ENCODE measurements around the gene TPRN.

TPRN gene

DNA sequence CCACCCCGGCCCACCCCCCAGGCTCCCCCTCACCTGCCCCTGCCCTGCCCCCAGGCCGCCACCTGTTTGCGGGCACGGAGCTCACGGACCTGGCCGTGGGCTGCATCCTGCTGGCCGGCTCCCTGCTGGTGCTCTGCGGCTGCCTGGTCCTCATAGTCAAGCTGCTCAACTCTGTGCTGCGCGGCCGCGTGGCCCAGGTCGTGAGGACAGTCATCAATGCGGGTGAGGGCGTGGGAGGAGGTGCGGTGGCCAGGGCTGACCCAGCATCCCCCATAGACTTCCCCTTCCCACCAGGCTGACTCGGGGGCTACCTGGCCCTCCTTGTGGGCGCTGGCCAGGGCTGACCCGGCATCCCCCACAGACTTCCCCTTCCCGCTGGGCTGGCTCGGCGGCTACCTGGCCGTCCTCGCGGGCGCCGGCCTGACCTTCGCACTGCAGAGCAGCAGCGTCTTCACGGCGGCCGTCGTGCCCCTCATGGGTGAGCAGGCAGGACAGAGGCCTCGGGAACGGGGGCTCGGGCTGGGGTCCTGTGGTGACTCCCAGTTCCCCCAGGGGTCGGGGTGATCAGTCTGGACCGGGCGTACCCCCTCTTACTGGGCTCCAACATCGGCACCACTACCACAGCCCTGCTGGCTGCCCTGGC lies 33.6 kb upstream of the TPRN start:
- H3K9me3 ChIP-seq (ENCODE audit: control insufficient read depth in 1 of 2, low read length in 2 of 2) = no peaks in the 10 kb centered on the region
- no peaks in the 10 kb centered on the region for H3K36me3 ChIP-seq (ENCODE audit: control insufficient read depth in 1 of 2, insufficient read depth in 2 of 2, low read length in 2 of 2)
- peaks cover 0 to 39% of the 10 kb centered on the region in 2 donors for H3K4me1 ChIP-seq (ENCODE audit: control insufficient read depth in 1 of 2, insufficient read depth in 2 of 2, low read length in 2 of 2)
- H3K27me3 ChIP-seq (ENCODE audit: low read depth, low read length) = peaks cover 7% of the 10 kb centered on the region
- no peak overlapping the region for H3K27ac ChIP-seq (ENCODE audit: low read length)
- H3K4me3 ChIP-seq (ENCODE audit: low read depth in 1 of 2, low read length in 2 of 2) = no peak overlapping the region

DNA sequence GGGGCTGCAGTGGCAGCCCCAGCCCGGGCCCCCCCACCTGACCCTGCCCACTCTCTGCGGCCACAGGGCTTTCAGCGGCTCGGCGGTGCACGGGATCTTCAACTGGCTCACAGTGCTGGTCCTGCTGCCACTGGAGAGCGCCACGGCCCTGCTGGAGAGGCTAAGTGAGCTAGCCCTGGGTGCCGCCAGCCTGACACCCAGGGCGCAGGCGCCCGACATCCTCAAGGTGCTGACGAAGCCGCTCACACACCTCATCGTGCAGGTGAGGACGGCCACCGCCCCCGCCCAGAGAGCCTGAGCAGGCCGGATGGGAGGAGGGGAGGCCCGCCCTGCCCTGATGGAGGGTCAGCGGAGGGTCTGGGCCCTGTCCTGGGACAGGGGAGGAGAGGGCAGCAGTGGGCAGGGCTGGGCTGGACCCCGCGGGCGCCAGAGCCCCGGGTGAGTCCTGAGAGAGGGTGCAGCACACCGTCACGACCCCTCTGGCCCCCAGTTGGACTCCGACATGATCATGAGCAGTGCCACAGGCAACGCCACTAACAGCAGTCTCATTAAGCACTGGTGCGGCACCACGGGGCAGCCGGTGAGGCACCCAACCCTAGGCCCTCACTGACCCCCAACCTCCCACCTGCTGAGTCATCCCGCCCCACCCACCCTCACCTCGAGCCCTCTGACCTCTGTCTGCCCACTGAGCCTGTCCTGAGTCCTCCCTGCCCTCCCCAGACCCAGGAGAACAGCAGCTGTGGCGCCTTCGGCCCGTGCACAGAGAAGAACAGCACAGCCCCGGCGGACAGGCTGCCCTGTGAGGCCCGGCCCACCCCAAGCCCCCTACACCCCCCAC lies 32.8 kb upstream of the TPRN start:
- no peak overlapping the region for H3K27ac ChIP-seq (ENCODE audit: low read length)
- no peaks in the 10 kb centered on the region for H3K9me3 ChIP-seq (ENCODE audit: control insufficient read depth in 1 of 2, low read length in 2 of 2)
- no peak overlapping the region for H3K4me3 ChIP-seq (ENCODE audit: low read depth in 1 of 2, low read length in 2 of 2)
- H3K36me3 ChIP-seq (ENCODE audit: control insufficient read depth in 1 of 2, insufficient read depth in 2 of 2, low read length in 2 of 2) = no peaks in the 10 kb centered on the region
- peaks cover 0 to 31% of the 10 kb centered on the region in 2 donors for H3K4me1 ChIP-seq (ENCODE audit: control insufficient read depth in 1 of 2, insufficient read depth in 2 of 2, low read length in 2 of 2)
- H3K27me3 ChIP-seq (ENCODE audit: low read depth, low read length) = peaks cover 11% of the 10 kb centered on the region

DNA sequence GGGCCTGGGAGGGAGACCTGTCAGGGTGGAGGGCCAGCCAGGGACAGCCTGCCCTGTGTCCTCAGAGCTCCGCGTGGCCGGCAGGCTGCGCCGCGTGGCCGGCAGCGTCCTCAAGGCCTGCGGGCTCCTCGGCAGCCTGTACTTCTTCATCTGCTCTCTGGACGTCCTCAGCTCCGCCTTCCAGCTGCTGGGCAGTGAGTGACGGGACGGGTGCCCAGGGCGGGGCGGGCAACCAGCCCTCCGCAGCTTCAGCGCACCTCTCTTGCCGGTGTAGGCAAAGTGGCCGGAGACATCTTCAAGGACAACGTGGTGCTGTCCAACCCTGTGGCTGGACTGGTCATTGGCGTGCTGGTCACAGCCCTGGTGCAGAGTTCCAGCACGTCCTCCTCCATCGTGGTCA lies 32.0 kb upstream of the TPRN start:
- Histone ChIP-seq H3K4me1 (ENCODE audit: control insufficient read depth in 1 of 2, insufficient read depth in 2 of 2, low read length in 2 of 2) (peaks cover 0 to 23% of the 10 kb centered on the region in 2 donors), H3K27me3 (ENCODE audit: low read depth, low read length) (peaks cover 11% of the 10 kb centered on the region), H3K36me3 (ENCODE audit: control insufficient read depth in 1 of 2, insufficient read depth in 2 of 2, low read length in 2 of 2) (no peaks in the 10 kb centered on the region), H3K9me3 (ENCODE audit: control insufficient read depth in 1 of 2, low read length in 2 of 2) (no peaks in the 10 kb centered on the region), H3K4me3 (ENCODE audit: low read depth in 1 of 2, low read length in 2 of 2) (no peak overlapping the region), H3K27ac (ENCODE audit: low read length) (no peak overlapping the region)

DNA sequence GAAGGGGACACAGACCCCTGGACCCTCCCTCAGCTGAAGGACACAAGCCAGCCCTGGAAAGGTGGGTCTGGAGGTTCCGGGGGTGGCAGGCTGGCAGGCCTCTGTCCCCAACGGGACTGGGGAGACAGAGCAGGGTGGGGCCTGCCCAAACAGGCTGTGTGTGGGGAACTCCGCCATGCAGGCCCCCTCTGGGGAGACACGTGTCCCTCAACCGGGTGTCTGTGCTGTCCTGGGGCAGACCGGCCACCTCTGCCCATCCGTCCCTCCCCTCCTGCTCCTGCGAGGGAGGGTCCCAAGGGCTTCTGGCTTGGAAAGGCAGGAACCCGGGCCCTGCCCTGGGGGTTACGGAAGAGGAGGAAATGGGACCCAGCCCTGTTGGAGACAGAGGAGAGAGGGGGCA lies 31.6 kb upstream of the TPRN start:
- H3K27ac ChIP-seq (ENCODE audit: low read length) = no peak overlapping the region
- no peaks in the 10 kb centered on the region for H3K36me3 ChIP-seq (ENCODE audit: control insufficient read depth in 1 of 2, insufficient read depth in 2 of 2, low read length in 2 of 2)
- no peaks in the 10 kb centered on the region for H3K9me3 ChIP-seq (ENCODE audit: control insufficient read depth in 1 of 2, low read length in 2 of 2)
- H3K4me3 ChIP-seq (ENCODE audit: low read depth in 1 of 2, low read length in 2 of 2) = no peak overlapping the region
- H3K27me3 ChIP-seq (ENCODE audit: low read depth, low read length) = peaks cover 11% of the 10 kb centered on the region
- H3K4me1 ChIP-seq (ENCODE audit: control insufficient read depth in 1 of 2, insufficient read depth in 2 of 2, low read length in 2 of 2) = peaks cover 0 to 19% of the 10 kb centered on the region in 2 donors

DNA sequence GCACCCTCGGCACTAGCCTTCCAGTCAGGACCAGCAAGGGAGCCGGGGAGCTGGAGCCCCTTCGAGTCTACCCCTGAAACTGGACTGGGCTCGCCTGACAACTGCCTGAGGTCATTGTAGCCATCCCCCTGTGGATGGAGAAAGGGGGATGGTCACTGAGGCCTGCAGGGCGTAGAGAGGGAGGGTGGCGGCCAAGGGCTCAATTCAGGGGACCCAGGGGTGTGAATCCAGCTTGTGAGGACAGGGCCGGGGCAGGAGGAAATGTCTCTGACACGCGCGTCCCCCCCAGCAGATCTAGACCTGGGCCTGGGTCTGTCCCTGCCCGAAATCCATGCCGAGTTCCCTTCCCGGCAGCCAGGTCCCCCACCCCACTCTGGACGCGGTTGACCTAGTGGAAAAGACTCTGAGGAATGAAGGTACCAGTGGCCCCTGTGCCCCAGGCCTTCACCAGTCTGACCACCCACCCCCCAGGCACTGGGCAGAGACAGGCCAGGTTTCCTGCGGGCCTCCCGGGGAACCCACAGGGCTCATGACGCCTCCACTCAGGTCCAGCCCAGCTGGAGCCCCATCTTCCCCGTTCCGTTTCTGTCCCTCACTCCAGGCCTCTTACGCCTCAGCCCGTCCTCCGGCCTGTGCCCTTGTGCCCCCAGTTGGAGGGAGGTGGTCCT lies 31.0 kb upstream of the TPRN start:
- H3K36me3 ChIP-seq (ENCODE audit: control insufficient read depth in 1 of 2, insufficient read depth in 2 of 2, low read length in 2 of 2) = no peaks in the 10 kb centered on the region
- H3K27me3 ChIP-seq (ENCODE audit: low read depth, low read length) = peaks cover 11% of the 10 kb centered on the region
- no peak overlapping the region for H3K4me3 ChIP-seq (ENCODE audit: low read depth in 1 of 2, low read length in 2 of 2)
- no peak overlapping the region for H3K27ac ChIP-seq (ENCODE audit: low read length)
- peaks cover 0 to 13% of the 10 kb centered on the region in 2 donors for H3K4me1 ChIP-seq (ENCODE audit: control insufficient read depth in 1 of 2, insufficient read depth in 2 of 2, low read length in 2 of 2)
- H3K9me3 ChIP-seq (ENCODE audit: control insufficient read depth in 1 of 2, low read length in 2 of 2) = no peaks in the 10 kb centered on the region

DNA sequence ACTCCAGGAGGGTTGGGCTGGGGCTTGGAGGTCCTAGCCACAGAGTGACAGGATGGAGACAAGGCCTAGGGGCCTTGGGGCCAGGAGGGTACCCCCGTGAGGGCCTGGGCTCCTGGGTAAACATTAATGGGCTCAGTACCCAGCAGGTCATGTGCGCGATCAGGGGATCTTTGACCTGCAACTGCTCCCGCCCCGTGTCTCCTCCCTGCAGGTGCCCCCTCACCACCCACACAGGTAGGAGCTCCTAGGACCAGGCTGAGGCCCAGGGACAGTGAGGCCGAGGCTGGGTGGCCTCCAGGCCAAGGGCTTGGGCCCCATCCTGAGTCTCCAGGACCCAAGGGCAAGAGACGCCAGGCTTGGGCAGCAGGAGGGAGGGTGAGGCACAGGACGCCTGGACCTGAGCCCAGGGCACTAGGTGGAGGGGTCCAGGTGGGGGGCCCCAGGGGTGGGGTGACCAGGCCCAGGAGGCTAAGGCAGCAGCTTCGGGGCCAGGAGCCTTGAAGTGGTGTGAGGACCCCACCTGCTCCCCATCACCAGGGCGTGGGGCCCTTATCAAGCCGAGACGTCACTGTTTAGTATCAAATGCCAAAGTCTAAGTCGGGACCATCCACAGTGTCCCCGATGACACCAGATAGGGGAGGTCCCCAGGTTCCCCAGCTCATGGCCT lies 30.3 kb upstream of the TPRN start, which contains the start of gene SLC34A3:
TSS of gene SLC34A3 (plus strand) at position 197 of the 667 bp plus-strand sequence. CDS start 802 bp downstream, outside the sequence.
- Histone ChIP-seq H3K27ac (ENCODE audit: low read length) (no peak within 1 kb of the TSS), H3K27me3 (ENCODE audit: low read depth, low read length) (peaks cover 11% of the 10 kb centered on the region), H3K4me3 (ENCODE audit: low read depth in 1 of 2, low read length in 2 of 2) (no peak within 1 kb of the TSS), H3K4me1 (ENCODE audit: control insufficient read depth in 1 of 2, insufficient read depth in 2 of 2, low read length in 2 of 2) (peaks cover 0 to 6% of the 10 kb centered on the region in 2 donors), H3K9me3 (ENCODE audit: control insufficient read depth in 1 of 2, low read length in 2 of 2) (no peaks in the 10 kb centered on the region), H3K36me3 (ENCODE audit: control insufficient read depth in 1 of 2, insufficient read depth in 2 of 2, low read length in 2 of 2) (no peaks in the 10 kb centered on the region)

DNA sequence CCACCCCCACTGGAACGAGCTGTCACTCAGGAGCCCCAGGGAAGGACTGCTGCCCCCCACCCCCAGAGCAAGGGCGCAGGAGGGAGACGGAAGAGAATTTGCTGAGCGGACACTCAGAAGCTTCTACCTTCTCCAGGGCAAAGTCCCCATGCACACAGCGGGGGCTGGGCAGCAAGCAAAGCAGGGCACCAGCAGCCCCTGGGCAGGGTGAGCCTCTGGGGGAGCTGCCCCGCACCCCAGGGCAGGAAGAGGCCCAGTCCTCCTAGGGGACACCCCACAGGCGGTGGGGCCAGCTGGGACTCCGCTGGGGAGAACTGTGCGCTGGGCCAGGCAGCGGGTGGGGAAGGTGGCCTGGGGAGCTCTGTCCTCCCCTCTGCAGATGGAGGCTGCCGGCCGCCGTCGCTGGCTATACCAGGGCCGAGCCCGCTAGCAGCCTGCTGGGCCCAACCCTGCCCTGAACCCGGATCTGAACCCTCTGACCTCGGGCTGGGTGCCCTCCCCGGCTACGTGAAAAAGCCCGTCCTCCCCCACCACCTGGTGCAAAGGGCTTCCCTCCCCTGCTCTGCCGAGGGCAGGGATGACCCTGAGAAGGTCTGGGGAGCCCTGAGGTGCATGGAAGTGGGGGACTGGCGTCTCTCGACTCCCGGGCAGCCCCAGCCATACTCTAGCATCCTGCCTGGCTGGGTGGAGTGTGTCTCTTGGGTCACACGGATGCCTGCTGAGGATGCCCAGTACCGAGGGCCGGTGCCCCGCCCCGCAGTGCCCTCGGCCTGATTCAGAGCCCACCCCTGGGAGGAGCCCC lies 29.6 kb upstream of the TPRN start:
- Histone ChIP-seq H3K9me3 (ENCODE audit: control insufficient read depth in 1 of 2, low read length in 2 of 2) (no peaks in the 10 kb centered on the region), H3K36me3 (ENCODE audit: control insufficient read depth in 1 of 2, insufficient read depth in 2 of 2, low read length in 2 of 2) (no peaks in the 10 kb centered on the region), H3K27ac (ENCODE audit: low read length) (no peak overlapping the region), H3K4me1 (ENCODE audit: control insufficient read depth in 1 of 2, insufficient read depth in 2 of 2, low read length in 2 of 2) (no peaks in the 10 kb centered on the region), H3K27me3 (ENCODE audit: low read depth, low read length) (peaks cover 11% of the 10 kb centered on the region), H3K4me3 (ENCODE audit: low read depth in 1 of 2, low read length in 2 of 2) (no peak overlapping the region)

DNA sequence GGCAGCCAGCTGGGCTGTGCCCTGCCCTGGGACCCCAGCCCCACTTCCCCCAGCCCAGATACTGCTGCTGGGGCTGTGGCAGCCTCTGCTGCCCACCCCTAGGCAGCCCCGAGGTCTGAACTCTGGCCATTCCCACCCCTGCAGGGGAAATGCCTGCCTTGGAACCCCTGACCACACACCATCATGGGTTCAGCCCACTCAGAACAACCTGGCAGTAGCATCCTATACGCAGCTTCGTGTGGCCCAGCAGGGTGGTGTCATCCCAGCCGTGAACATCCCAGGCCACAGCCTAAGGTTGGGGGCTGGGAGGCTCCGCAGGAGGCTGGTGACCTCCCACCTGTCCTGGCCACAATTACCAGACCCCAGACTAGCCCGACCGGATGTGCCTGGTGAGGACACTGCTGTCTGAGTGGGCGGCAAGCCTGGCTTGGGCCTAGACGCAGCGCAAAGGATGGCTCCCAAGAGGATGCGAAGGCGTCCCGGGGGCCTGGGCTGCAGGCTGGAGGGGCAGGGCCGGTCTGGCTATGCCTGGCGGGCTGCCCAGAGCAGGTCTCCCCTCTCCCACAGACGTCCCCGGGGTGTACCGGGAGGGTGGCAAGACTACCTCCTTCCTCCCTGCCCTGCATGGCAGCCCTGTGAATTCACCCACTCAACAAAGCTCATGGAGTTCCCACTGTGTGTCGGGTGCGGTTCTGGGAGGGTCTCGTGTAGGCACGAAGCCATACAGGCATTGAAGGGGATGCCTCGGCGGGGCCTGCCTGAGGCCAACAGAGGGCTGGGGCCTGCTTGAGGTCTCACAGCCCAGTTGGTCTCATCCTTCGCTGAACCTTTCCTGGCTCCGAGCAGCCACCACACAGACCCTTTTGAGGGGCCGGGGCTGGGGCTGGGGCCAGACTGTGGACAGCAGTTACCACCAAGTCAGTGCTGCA lies 28.7 kb upstream of the TPRN start:
- H3K9me3 ChIP-seq (ENCODE audit: control insufficient read depth in 1 of 2, low read length in 2 of 2) = no peaks in the 10 kb centered on the region
- no peak overlapping the region for H3K4me3 ChIP-seq (ENCODE audit: low read depth in 1 of 2, low read length in 2 of 2)
- peaks cover 0 to under 1% of the 10 kb centered on the region in 2 donors for H3K4me1 ChIP-seq (ENCODE audit: control insufficient read depth in 1 of 2, insufficient read depth in 2 of 2, low read length in 2 of 2)
- H3K27ac ChIP-seq (ENCODE audit: low read length) = no peak overlapping the region
- peaks cover 11% of the 10 kb centered on the region for H3K27me3 ChIP-seq (ENCODE audit: low read depth, low read length)
- H3K36me3 ChIP-seq (ENCODE audit: control insufficient read depth in 1 of 2, insufficient read depth in 2 of 2, low read length in 2 of 2) = no peaks in the 10 kb centered on the region

DNA sequence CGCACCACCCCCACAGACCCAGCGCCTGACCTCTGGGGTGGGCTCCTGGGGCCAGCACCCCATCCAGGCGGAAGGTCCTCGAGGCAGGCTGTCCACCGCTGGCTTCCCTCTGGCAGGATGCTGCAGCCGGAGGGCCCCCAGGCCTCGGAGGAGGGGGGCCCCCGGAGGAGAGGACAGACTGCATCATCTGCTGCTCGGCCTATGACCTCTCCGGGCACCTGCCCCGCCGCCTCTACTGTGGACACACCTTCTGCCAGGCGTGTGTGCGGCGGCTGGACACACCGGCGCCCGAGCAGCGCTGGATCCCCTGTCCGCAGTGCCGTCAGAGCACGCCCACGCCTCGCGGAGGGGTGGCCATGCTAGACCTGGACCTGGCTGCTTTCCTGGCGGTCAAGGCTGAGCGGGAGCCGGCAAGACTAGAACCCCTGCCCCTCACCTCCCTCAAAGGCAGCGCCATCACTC lies 28.0 kb upstream of the TPRN start:
- Histone ChIP-seq H3K36me3 (ENCODE audit: control insufficient read depth in 1 of 2, insufficient read depth in 2 of 2, low read length in 2 of 2) (no peaks in the 10 kb centered on the region), H3K9me3 (ENCODE audit: control insufficient read depth in 1 of 2, low read length in 2 of 2) (no peaks in the 10 kb centered on the region), H3K27ac (ENCODE audit: low read length) (no peak overlapping the region), H3K27me3 (ENCODE audit: low read depth, low read length) (peaks cover 11% of the 10 kb centered on the region), H3K4me3 (ENCODE audit: low read depth in 1 of 2, low read length in 2 of 2) (no peak overlapping the region), H3K4me1 (ENCODE audit: control insufficient read depth in 1 of 2, insufficient read depth in 2 of 2, low read length in 2 of 2) (peaks cover 0 to 6% of the 10 kb centered on the region in 2 donors)

Measured in muscle layer of duodenum (tissue), 2 donors.